ENCODE measurements around the gene CSNK1G1.
"Not testable (repeated sequence)": the region's sequence is repeated elsewhere in the genome, so short reads cannot be mapped to it uniquely, and the experiment has no call there.

Gene CSNK1G1

GRCh38 chr15:64355944-64356709, at the start of gene CSNK1G1:
TSS of gene CSNK1G1 (minus strand) at chr15:64356173. CDS start at chr15:64300499, 55,674 bp downstream.
- DNase-seq (ENCODE audit: low read depth in 2 of 2): peak; percentile 87 to 88

DNA sequence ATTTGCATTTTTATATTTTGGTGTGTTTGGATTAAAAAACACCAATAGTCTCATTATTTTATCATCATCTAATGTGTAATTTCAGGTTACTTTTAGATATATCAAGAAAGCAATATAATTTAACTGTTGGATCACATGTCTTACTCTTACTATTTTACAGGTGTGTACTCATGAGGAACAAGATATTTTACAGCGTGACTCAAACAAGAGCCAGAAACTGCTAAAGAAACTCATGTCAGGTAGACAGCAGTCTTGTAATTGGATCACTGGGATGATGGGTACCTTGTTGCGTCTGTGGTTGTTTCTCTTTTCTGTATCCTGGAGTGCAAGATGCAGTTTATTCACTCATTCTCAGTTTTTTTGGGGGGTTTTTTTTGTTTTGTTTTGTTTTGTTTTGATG, 44.6 kb upstream of the CSNK1G1 start:
- DNase-seq (ENCODE audit: low read depth in 2 of 2): no peak

- DNase-seq (ENCODE audit: low read depth in 2 of 2): no peak
These were observed 42.6 kb upstream of the CSNK1G1 start for GRCh38 chr15:64398575-64398974.

- no peak for DNase-seq (ENCODE audit: low read depth in 2 of 2)
These were observed 40.8 kb upstream of the CSNK1G1 start for GRCh38 chr15:64396789-64397188.

DNA sequence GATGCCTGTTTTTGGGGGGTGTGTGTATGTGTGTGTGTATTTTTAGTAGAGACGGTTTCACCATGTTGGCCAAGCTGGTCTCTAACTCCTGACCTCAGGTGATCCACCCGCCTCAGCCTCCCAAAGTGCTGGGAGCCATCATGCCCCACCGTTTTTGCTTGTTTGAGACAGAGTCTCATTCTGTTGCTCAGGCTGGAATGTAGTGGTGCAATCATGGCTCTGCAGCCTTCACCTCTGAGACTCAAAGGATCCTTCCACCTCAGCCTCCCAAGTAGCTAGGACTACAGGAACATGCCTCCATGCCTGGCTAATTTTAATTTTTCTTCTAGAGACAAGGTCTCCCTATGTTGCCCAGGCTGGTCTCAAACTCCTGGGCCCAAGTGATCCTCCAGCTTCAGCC, 36.5 kb upstream of the CSNK1G1 start:
- not testable (repeated sequence) for DNase-seq (ENCODE audit: low read depth in 2 of 2)

DNA sequence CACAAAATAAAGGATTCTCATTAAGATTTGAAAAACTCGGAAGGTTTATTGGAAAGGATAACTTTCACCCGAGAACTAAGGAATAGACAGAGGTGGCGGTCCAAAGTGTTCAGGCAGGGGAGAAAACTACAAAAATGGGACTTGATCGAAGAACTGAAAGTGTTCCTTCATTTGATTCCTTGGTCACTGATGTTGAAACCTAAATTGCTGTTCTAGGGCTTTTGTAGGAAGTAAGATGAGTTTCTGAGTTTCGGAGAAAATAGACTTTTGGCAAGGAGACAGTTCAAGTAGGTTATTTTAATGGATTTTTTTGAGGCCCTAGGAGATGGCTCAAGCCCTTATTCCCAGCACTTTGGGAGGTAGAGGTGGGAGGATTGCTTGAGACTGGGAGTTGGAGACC, 33.1 kb upstream of the CSNK1G1 start:
- no peak for DNase-seq (ENCODE audit: low read depth in 2 of 2)

GRCh38 chr15:64387562-64388168, 31.7 kb upstream of the CSNK1G1 start, which contains the start of gene TRIP4:
TSS of gene TRIP4 (plus strand) at chr15:64387836. CDS start at chr15:64387864, 28 bp downstream.
- peak; percentile 89 to 91 for DNase-seq (ENCODE audit: low read depth in 2 of 2)

DNA sequence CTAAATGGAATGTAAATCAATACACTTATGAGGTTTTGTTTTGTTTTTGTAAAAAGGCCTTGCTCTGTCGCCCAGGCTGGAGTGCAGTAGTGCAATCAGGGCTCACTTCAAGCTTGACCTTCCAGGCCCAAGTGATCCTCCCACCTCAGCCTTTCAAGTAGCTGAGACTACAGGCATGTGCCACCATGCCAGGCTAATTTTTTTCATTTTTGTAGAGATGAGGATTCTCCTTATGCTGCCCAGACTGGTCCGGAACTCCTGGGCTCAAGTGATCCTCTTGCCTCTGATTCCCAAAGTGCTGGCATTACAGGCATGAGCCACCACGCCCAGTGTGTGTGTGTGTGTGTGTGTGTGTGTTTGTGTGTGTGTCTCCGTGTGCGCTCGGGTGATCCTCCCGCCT, 30.3 kb upstream of the CSNK1G1 start:
- no peak for DNase-seq (ENCODE audit: low read depth in 2 of 2)

DNA sequence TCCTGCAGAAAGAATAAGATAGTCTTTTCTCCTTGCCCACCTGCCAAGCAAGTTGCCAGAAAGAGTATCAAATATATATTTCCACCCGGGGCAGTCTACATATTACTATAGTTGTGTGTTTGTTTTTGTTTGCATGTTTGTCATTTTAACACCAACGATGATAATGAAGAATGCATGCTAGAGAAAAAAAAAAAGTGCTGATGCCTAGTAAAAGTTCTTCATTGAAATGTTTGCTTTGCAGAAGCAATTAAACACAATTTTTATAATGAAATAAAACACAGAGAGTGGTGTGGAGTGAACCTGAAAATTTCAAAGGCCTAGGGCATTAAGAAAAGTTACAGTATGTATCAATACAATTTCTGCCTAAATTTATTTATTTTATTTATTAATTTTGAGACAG, 27.8 kb upstream of the CSNK1G1 start:
- no peak for DNase-seq (ENCODE audit: low read depth in 2 of 2)

GRCh38 chr15:64381000-64381751, 25.2 kb upstream of the CSNK1G1 start, which contains the start of gene PCLAF:
TSS of gene PCLAF (minus strand) at chr15:64381441. CDS start at chr15:64381371, 70 bp downstream.
- DNase-seq (ENCODE audit: low read depth in 2 of 2): peak; percentile 79 to 86

GRCh38 chr15:64380130-64380870, 24.3 kb upstream of the CSNK1G1 start:
- not testable (repeated sequence) for DNase-seq (ENCODE audit: low read depth in 2 of 2)

- DNase-seq (ENCODE audit: low read depth in 2 of 2): no peak
These were observed 23.4 kb upstream of the CSNK1G1 start for GRCh38 chr15:64379216-64379960.

DNA sequence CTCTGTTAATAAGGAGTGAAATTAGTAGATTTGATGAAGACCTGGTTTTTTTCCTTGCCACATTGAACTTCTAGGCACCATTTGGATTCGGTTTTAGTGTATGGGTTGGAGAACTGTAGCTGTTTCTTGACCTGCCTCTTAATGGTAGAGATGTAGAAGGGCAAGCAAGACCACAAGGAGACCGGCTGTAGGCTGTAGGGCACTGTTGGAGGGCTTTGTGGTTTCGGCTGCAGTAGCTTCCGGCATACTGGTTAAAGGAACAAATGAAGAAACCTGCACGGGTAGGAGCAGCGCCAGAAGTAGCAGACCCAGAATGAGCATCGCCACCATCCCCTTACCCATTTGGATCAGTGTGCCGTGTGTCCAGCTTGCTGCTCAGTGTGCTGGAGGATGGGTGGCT, 17.4 kb upstream of the CSNK1G1 start:
- DNase-seq (ENCODE audit: low read depth in 2 of 2): no peak

DNA sequence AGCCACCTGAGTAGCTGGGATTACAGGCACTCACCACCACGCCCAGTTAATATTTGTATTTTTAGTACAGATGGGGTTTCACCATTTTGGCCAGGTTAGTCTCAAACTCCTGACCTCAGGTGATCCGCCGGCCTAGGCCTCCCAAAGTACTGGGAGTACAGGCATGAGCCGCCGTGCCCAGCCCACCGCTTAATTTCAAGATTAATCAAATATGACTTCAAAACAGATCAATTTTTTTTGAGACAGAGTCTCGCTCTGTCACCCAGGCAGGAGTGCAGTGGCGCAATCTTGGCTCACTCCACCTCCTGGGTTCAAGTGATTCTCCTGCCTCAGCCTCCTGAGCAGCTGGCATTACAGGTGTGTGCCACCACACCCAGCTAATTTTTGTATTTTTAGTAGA, 15.4 kb upstream of the CSNK1G1 start:
- not testable (repeated sequence) for DNase-seq (ENCODE audit: low read depth in 2 of 2)

DNA sequence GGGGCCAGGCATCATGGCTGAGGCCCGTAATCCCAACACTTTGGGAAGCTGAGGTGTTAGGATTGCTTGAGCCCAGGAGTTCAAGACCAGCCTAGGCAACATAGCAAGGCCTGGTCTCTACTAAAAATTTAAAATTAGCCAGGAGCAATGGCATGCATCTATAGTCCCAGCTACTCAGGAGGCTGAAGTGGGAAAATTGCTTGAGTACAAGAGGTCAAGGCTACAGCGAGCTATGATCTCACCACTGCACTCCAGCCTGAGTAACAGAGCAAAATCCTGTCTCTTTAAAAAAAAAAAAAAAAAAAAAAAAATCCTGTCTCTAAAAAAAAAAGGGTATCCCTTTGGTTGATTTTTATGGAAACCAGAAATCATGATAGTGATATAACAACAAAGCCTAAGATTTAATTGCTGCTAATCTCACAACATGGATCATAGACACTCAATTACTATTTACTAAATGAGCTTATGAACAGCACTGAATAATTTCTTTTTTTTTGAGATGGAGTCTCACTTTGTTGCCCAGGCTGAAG, 13.2 kb upstream of the CSNK1G1 start:
- no peak for DNase-seq (ENCODE audit: low read depth in 2 of 2)

DNA sequence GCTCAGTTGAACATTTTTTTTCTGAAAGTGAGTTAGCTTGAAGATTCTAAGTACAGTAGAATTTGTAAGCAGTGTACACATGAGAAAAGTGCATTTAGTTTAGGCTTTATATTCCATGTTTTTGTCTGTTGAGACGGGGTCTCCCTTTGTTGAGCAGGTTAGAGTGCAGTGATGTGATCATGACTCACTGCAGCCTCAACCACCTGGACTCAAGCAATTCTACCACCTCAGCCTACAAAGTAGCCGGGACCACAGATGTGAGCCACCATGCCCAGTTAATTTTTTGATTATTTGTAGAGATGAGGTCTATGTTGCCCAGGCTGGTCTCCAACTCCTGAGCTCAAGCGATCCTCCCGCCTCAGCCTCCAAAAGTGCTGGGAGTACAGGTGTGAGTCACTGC, 5.3 kb upstream of the CSNK1G1 start:
- DNase-seq (ENCODE audit: low read depth in 2 of 2): no peak

- DNase-seq (ENCODE audit: low read depth in 2 of 2): no peak
These were observed 702 bp upstream of the CSNK1G1 start for GRCh38 chr15:64356710-64357040.

DNA sequence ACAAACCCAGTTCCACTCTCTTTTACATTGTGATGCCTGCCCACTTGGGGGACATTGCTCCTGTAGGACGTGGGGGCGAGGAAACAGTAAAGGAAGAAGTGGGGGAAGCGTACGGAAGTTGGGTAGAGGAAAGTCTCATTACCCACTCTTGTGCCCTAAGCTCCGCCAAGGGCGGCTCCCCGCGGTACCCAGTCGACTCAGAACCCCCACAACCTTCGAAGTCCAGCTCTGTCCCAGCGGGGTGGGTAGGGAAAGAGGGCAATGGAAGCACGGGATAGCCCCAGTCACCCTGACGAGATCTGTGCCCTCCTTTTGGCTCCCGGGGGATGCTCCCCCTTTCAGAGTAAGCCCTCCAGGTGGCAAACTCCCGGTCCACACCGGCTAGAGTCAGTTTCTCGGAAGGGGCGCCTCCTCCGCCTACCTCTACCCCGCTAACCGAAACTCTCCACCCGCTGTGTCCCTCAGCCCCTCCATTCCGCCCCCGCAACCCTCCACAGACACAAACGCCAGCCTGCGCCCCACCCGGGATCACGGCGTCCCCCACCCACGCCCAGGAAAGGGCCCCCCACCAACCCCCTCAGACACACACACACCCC, 527 bp downstream of the CSNK1G1 start:
- peak; percentile 28 to 32 for DNase-seq (ENCODE audit: low read depth in 2 of 2)

DNA sequence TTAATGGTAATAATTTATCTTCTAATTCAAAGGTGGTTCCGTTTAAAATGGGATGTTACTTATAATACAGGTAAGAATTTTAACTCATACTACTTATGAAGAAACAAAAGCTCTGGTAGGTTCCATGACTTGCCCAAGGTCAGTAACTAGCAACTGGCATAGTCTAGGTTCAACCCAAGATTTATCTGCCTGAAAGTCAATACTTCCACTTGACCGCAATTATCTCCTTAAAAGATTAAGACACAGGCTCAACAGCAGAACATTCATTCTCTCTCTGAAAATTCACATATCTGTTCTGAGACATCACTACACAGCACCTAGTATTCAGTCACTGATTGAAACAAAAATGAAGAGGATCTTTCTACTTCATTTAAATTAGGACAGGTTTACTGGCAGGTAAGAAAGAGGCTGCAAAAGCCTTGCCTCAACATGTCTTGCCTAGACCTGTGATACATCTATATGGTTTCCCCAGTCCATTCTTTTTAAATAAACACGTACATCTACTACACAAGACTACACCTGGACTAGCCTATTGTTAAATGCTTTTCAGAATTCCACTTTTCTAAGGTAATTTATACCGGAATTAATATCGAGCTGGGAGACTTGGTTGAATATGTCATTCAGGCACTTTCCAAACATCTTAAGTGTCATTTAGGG, 1.2 kb downstream of the CSNK1G1 start:
- no peak for DNase-seq (ENCODE audit: low read depth in 2 of 2)

DNA sequence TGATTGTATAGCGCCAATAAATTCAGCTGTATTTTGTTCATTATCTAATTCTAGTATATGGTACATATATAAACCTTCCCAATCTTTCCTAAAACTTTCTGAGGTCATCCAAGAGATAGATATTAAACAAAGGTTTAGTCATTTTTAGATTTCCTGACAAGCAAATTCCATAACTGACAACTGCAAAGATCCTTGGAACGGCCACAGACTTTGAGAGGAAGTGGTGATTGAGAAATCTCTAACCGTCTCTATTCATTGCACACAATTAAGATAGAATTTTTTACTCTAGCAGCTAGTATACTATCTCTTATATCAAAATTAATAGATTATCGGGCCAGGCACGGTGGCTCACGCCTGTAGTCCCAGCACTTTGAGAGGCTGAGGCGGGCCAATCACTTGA, 4.7 kb downstream of the CSNK1G1 start:
- DNase-seq (ENCODE audit: low read depth in 2 of 2): no peak
